Measurements from ENCODE around the gene BOLA1.
"Not testable (repeated sequence)": the region's sequence is repeated elsewhere in the genome, so short reads cannot be mapped to it uniquely, and the experiment has no call there.

The BOLA1 gene

GRCh38 chr1:149899460-149900284 is at the start of gene BOLA1:
BOLA1 (plus strand) TSS chr1:149899568; CDS start chr1:149900060, 492 bp downstream.
- DNase-seq, result peak; percentile 85

- peak; percentile 17 for DNase-seq
These were observed 49.4 kb upstream of the BOLA1 start for GRCh38 chr1:149849947-149850360.

GRCh38 chr1:149850732-149851345 is 48.5 kb upstream of the BOLA1 start:
- DNase-seq, result not testable (repeated sequence)

- DNase-seq, result not testable (repeated sequence)
These were observed 47.7 kb upstream of the BOLA1 start for GRCh38 chr1:149851585-149852213.

GRCh38 chr1:149852263-149852662 is 47.1 kb upstream of the BOLA1 start:
- DNase-seq, result not testable (repeated sequence)

GRCh38 chr1:149860271-149860670 is 39.1 kb upstream of the BOLA1 start:
- DNase-seq, result not testable (repeated sequence)

GRCh38 chr1:149860684-149861496 is 38.5 kb upstream of the BOLA1 start:
- not testable (repeated sequence) for DNase-seq

- DNase-seq, result not testable (repeated sequence)
These were observed 37.8 kb upstream of the BOLA1 start for GRCh38 chr1:149861497-149862054.

GRCh38 chr1:149866887-149867286 is 32.5 kb upstream of the BOLA1 start:
- not testable (repeated sequence) for DNase-seq

GRCh38 chr1:149873060-149873459 is 26.3 kb upstream of the BOLA1 start:
- not testable (repeated sequence) for DNase-seq

- no peak for DNase-seq
These were observed 22.0 kb upstream of the BOLA1 start for GRCh38 chr1:149877211-149877946.

GRCh38 chr1:149879556-149879955 is 19.8 kb upstream of the BOLA1 start:
- peak; percentile 56 for DNase-seq

- DNase-seq, result no peak
These were observed 17.5 kb upstream of the BOLA1 start for GRCh38 chr1:149881876-149882275.

- no peak for DNase-seq
These were observed 15.6 kb upstream of the BOLA1 start for GRCh38 chr1:149883598-149884247.

- no peak for DNase-seq
These were observed 14.7 kb upstream of the BOLA1 start for GRCh38 chr1:149884433-149885338.

- DNase-seq, result peak; percentile 70
These were observed 13.8 kb upstream of the BOLA1 start for GRCh38 chr1:149885339-149886120.

GRCh38 chr1:149886121-149886395 is 13.3 kb upstream of the BOLA1 start:
- not testable (repeated sequence) for DNase-seq

- DNase-seq, result peak; percentile 82
These were observed 12.8 kb upstream of the BOLA1 start for GRCh38 chr1:149886396-149887195.

GRCh38 chr1:149887196-149887455 is 12.2 kb upstream of the BOLA1 start:
- peak; percentile 27 for DNase-seq
